Endodermal cell (in vitro differentiated cells): ENCODE results near the gene VSX2. TPM values are rescaled to one million over a fixed set of nuclear protein-coding genes. Genes with fewer than 3 reads are reported as not detected.

ENCODE experiments used
- DNase-seq: peaks from one replicate; pipeline ENCODE4 v3.0.0-alpha.2; 2017
- H3K27ac ChIP-seq: 2 replicates; pipeline ENCODE4 v1.5.1; 2013; ENCODE audit warnings: mild to moderate bottlenecking, low read depth, low read length, moderate library complexity
- H3K27me3 ChIP-seq: 2 replicates; pipeline ENCODE4 v1.6.1; 2013; ENCODE audit warnings: mild to moderate bottlenecking, low read length, moderate library complexity; ENCODE audit not compliant: insufficient read depth, control insufficient read depth, poor library complexity, severe bottlenecking
- H3K36me3 ChIP-seq: 2 replicates; pipeline ENCODE4 v1.7.0; 2013; ENCODE audit warnings: mild to moderate bottlenecking, low read length, moderate library complexity; ENCODE audit not compliant: control insufficient read depth, insufficient read depth
- H3K4me1 ChIP-seq: one replicate; pipeline ENCODE4 v1.7.0; 2013; ENCODE audit warnings: low read length; ENCODE audit not compliant: control insufficient read depth, insufficient read depth
- H3K4me3 ChIP-seq: 2 replicates; pipeline ENCODE4 v1.5.1; 2013; ENCODE audit warnings: mild to moderate bottlenecking, low read length, moderate library complexity
- H3K9ac ChIP-seq: 2 replicates; pipeline ENCODE4 v1.6.1; 2013; ENCODE audit warnings: mild to moderate bottlenecking, low read length, moderate library complexity; ENCODE audit not compliant: poor library complexity, severe bottlenecking; ENCODE audit errors: extremely low read depth
- H3K9me3 ChIP-seq: 2 replicates; pipeline ENCODE4 v1.6.1; 2013; ENCODE audit warnings: mild to moderate bottlenecking, low read length, moderate library complexity; ENCODE audit not compliant: control insufficient read depth
- H3K27ac Mint-ChIP-seq: 2 replicates; pipeline ENCODE4 v1.8.0; 2020; ENCODE audit warnings: mixed read lengths
- H3K27me3 Mint-ChIP-seq: 2 replicates; pipeline ENCODE4 v1.8.0; 2021; ENCODE audit warnings: mild to moderate bottlenecking, mixed read lengths; ENCODE audit not compliant: insufficient read depth
- H3K36me3 Mint-ChIP-seq: 2 replicates; pipeline ENCODE4 v1.8.0; 2020; ENCODE audit warnings: low read depth, mixed read lengths
- H3K4me1 Mint-ChIP-seq: 2 replicates; pipeline ENCODE4 v1.8.0; 2020; ENCODE audit warnings: mixed read lengths
- H3K4me3 Mint-ChIP-seq: 2 replicates; pipeline ENCODE4 v1.8.0; 2020; ENCODE audit warnings: mild to moderate bottlenecking, moderate library complexity, mixed read lengths
- H3K9me3 Mint-ChIP-seq: 2 replicates; pipeline ENCODE4 v1.8.0; 2020; ENCODE audit warnings: mild to moderate bottlenecking, mixed read lengths
- CTCF ChIP-seq: fragments of 200-600 bp; sonication (generic); conservative IDR thresholded peaks from 2 replicates; pipeline ENCODE4 v1.5.0; 2021; ENCODE audit warnings: antibody characterized with exemption, mild to moderate bottlenecking
- whole genome bisulfite sequencing, 2 experiments: methylation state at CpG; one replicate each; pipeline versions ENCODE4 v1.1.5 to v1.1.7; 2013; ENCODE audit warnings: missing lambda C conversion rate in 2 of 2, mixed read lengths in 1 of 2; ENCODE audit not compliant: insufficient coverage in 1 of 2, insufficient read length in 1 of 2; 5-methylcytosine and 5-hydroxymethylcytosine counted together
- total RNA-seq, 2 donors: library from RNA; stranded (reverse); fragmentation: NEBNext Ultra II Directional in 1 of 2; extraction: Animal tissue kit (Norgen Biotek cat#: 25700) in 1 of 2; gene quantifications; 2 replicates in 1 of 2; 3 replicates in 1 of 2; pipeline ENCODE4 v1.2.1, GENCODE V29; 2021

The VSX2 gene
- total RNA-seq, 2 donors from 2014 or later = not detected

GRCh38 chr14:74195623-74196022 is 43.6 kb upstream of the VSX2 start:
- no peaks in the 10 kb centered on the region for H3K27me3 Mint-ChIP-seq
- H3K27ac ChIP-seq = no peak overlapping the region
- WGBS, 2 experiments = 79 to 96% methylated on average over 7 of the region's 7 CpGs
- H3K36me3 ChIP-seq = peaks cover 7% of the 10 kb centered on the region
- no peaks in the 10 kb centered on the region for H3K27me3 ChIP-seq
- no peaks in the 10 kb centered on the region for H3K4me1 ChIP-seq
- H3K4me1 Mint-ChIP-seq = no peaks in the 10 kb centered on the region
- H3K27ac Mint-ChIP-seq = no peak overlapping the region
- H3K4me3 ChIP-seq = no peak overlapping the region
- no peaks in the 10 kb centered on the region for H3K9me3 ChIP-seq
- DNase-seq = no peak
- TF ChIP-seq CTCF = no peak
- peaks cover 22% of the 10 kb centered on the region for H3K36me3 Mint-ChIP-seq
- H3K9me3 Mint-ChIP-seq = no peaks in the 10 kb centered on the region
- H3K9ac ChIP-seq = no peak overlapping the region
- no peak overlapping the region for H3K4me3 Mint-ChIP-seq

- no peak for DNase-seq
- WGBS, 2 experiments = 94 to 95% methylated on average over 7 of the region's 7 CpGs
- no peaks in the 10 kb centered on the region for H3K4me1 ChIP-seq
- peaks cover 17% of the 10 kb centered on the region for H3K36me3 ChIP-seq
- TF ChIP-seq CTCF = no peak
- H3K27ac ChIP-seq = no peak overlapping the region
- no peak overlapping the region for H3K27ac Mint-ChIP-seq
- H3K4me3 ChIP-seq = no peak overlapping the region
- no peaks in the 10 kb centered on the region for H3K27me3 ChIP-seq
- H3K9me3 Mint-ChIP-seq = no peaks in the 10 kb centered on the region
- H3K4me3 Mint-ChIP-seq = no peak overlapping the region
- no peaks in the 10 kb centered on the region for H3K27me3 Mint-ChIP-seq
- peaks cover 20% of the 10 kb centered on the region for H3K36me3 Mint-ChIP-seq
- no peaks in the 10 kb centered on the region for H3K9me3 ChIP-seq
- no peak overlapping the region for H3K9ac ChIP-seq
- no peaks in the 10 kb centered on the region for H3K4me1 Mint-ChIP-seq
These were observed 40.6 kb upstream of the VSX2 start for GRCh38 chr14:74198441-74199234.

- TF ChIP-seq CTCF = no peak
- H3K4me1 ChIP-seq = no peaks in the 10 kb centered on the region
- peaks cover 17% of the 10 kb centered on the region for H3K36me3 ChIP-seq
- H3K27me3 Mint-ChIP-seq = no peaks in the 10 kb centered on the region
- H3K27ac ChIP-seq = no peak overlapping the region
- H3K9me3 ChIP-seq = no peaks in the 10 kb centered on the region
- no peaks in the 10 kb centered on the region for H3K4me1 Mint-ChIP-seq
- H3K27ac Mint-ChIP-seq = no peak overlapping the region
- no peak overlapping the region for H3K4me3 Mint-ChIP-seq
- no peak for DNase-seq
- H3K27me3 ChIP-seq = no peaks in the 10 kb centered on the region
- no peak overlapping the region for H3K9ac ChIP-seq
- H3K4me3 ChIP-seq = no peak overlapping the region
- H3K36me3 Mint-ChIP-seq = peaks cover 20% of the 10 kb centered on the region
- H3K9me3 Mint-ChIP-seq = no peaks in the 10 kb centered on the region
These were observed 37.1 kb upstream of the VSX2 start for GRCh38 chr14:74202113-74202512.
